ENCODE results near the gene HS3ST5. TPM values are rescaled to one million over a fixed set of nuclear protein-coding genes. Genes with fewer than 3 reads are reported as not detected.

Gene HS3ST5
- polyA plus RNA-seq, 1 donor = 2.4 TPM

- DNase-seq = no peak
- Histone ChIP-seq H3K4me3 (ENCODE audit: low read length) (no peak overlapping the region), H3K4me1 (ENCODE audit: control insufficient read depth, insufficient read depth, low read length) (no peaks in the 10 kb centered on the region), H3K36me3 (ENCODE audit: control insufficient read depth, insufficient read depth, low read length) (no peaks in the 10 kb centered on the region), H3K9me3 (ENCODE audit: control insufficient read depth, low read depth, low read length) (no peaks in the 10 kb centered on the region), H3K27me3 (ENCODE audit: control insufficient read depth, insufficient read depth, low read length) (no peaks in the 10 kb centered on the region), H3K27ac (ENCODE audit: low read length) (no peak overlapping the region)
- 74% methylated on average over 3 of the region's 3 CpGs for WGBS (ENCODE audit: insufficient coverage, low lambda C conversion rate)
These were observed 236.8 kb downstream of the HS3ST5 start for GRCh38 chr6:114106020-114106419.

GRCh38 chr6:114101255-114101654 is 241.6 kb downstream of the HS3ST5 start:
- no peaks in the 10 kb centered on the region for H3K27me3 ChIP-seq (ENCODE audit: control insufficient read depth, insufficient read depth, low read length)
- H3K4me3 ChIP-seq (ENCODE audit: low read length) = no peak overlapping the region
- no peak for DNase-seq
- no peaks in the 10 kb centered on the region for H3K36me3 ChIP-seq (ENCODE audit: control insufficient read depth, insufficient read depth, low read length)
- no CpG with 5 or more reads among the region's 1 CpG for WGBS (ENCODE audit: insufficient coverage, low lambda C conversion rate)
- no peaks in the 10 kb centered on the region for H3K4me1 ChIP-seq (ENCODE audit: control insufficient read depth, insufficient read depth, low read length)
- H3K27ac ChIP-seq (ENCODE audit: low read length) = no peak overlapping the region
- H3K9me3 ChIP-seq (ENCODE audit: control insufficient read depth, low read depth, low read length) = no peaks in the 10 kb centered on the region

- 86% methylated on average over 2 of the region's 10 CpGs for WGBS (ENCODE audit: insufficient coverage, low lambda C conversion rate)
- no peaks in the 10 kb centered on the region for H3K36me3 ChIP-seq (ENCODE audit: control insufficient read depth, insufficient read depth, low read length)
- H3K4me3 ChIP-seq (ENCODE audit: low read length) = no peak overlapping the region
- H3K9me3 ChIP-seq (ENCODE audit: control insufficient read depth, low read depth, low read length) = no peaks in the 10 kb centered on the region
- H3K27ac ChIP-seq (ENCODE audit: low read length) = no peak overlapping the region
- DNase-seq = no peak
- no peaks in the 10 kb centered on the region for H3K27me3 ChIP-seq (ENCODE audit: control insufficient read depth, insufficient read depth, low read length)
- no peaks in the 10 kb centered on the region for H3K4me1 ChIP-seq (ENCODE audit: control insufficient read depth, insufficient read depth, low read length)
These were observed 242.4 kb downstream of the HS3ST5 start for GRCh38 chr6:114100215-114100994.

- Histone ChIP-seq H3K27ac (ENCODE audit: low read length) (no peak overlapping the region), H3K4me3 (ENCODE audit: low read length) (no peak overlapping the region), H3K9me3 (ENCODE audit: control insufficient read depth, low read depth, low read length) (no peaks in the 10 kb centered on the region), H3K36me3 (ENCODE audit: control insufficient read depth, insufficient read depth, low read length) (no peaks in the 10 kb centered on the region), H3K27me3 (ENCODE audit: control insufficient read depth, insufficient read depth, low read length) (no peaks in the 10 kb centered on the region), H3K4me1 (ENCODE audit: control insufficient read depth, insufficient read depth, low read length) (no peaks in the 10 kb centered on the region)
- peak in 1 of 2 donors; percentile 7 for DNase-seq
- no CpG with 5 or more reads among the region's 2 CpGs for WGBS (ENCODE audit: insufficient coverage, low lambda C conversion rate)
These were observed 246.2 kb downstream of the HS3ST5 start for GRCh38 chr6:114096561-114097172.

- DNase-seq = no peak
- no CpG with 5 or more reads among the region's 2 CpGs for WGBS (ENCODE audit: insufficient coverage, low lambda C conversion rate)
- Histone ChIP-seq H3K9me3 (ENCODE audit: control insufficient read depth, low read depth, low read length) (no peaks in the 10 kb centered on the region), H3K27me3 (ENCODE audit: control insufficient read depth, insufficient read depth, low read length) (no peaks in the 10 kb centered on the region), H3K36me3 (ENCODE audit: control insufficient read depth, insufficient read depth, low read length) (no peaks in the 10 kb centered on the region), H3K4me1 (ENCODE audit: control insufficient read depth, insufficient read depth, low read length) (no peaks in the 10 kb centered on the region), H3K4me3 (ENCODE audit: low read length) (no peak overlapping the region), H3K27ac (ENCODE audit: low read length) (no peak overlapping the region)
These were observed 249.9 kb downstream of the HS3ST5 start for GRCh38 chr6:114092943-114093342.

- Histone ChIP-seq H3K4me3 (ENCODE audit: low read length) (no peak overlapping the region), H3K27me3 (ENCODE audit: control insufficient read depth, insufficient read depth, low read length) (no peaks in the 10 kb centered on the region), H3K9me3 (ENCODE audit: control insufficient read depth, low read depth, low read length) (no peaks in the 10 kb centered on the region), H3K36me3 (ENCODE audit: control insufficient read depth, insufficient read depth, low read length) (no peaks in the 10 kb centered on the region), H3K27ac (ENCODE audit: low read length) (no peak overlapping the region), H3K4me1 (ENCODE audit: control insufficient read depth, insufficient read depth, low read length) (no peaks in the 10 kb centered on the region)
- no peak for DNase-seq
- no CpG with 5 or more reads among the region's 4 CpGs for WGBS (ENCODE audit: insufficient coverage, low lambda C conversion rate)
These were observed 252.2 kb downstream of the HS3ST5 start for GRCh38 chr6:114090626-114091025.

GRCh38 chr6:114087496-114087895 is 255.3 kb downstream of the HS3ST5 start:
- H3K4me1 ChIP-seq (ENCODE audit: control insufficient read depth, insufficient read depth, low read length) = no peaks in the 10 kb centered on the region
- H3K27ac ChIP-seq (ENCODE audit: low read length) = no peak overlapping the region
- no peak for DNase-seq
- no peaks in the 10 kb centered on the region for H3K36me3 ChIP-seq (ENCODE audit: control insufficient read depth, insufficient read depth, low read length)
- no peaks in the 10 kb centered on the region for H3K27me3 ChIP-seq (ENCODE audit: control insufficient read depth, insufficient read depth, low read length)
- no peak overlapping the region for H3K4me3 ChIP-seq (ENCODE audit: low read length)
- WGBS (ENCODE audit: insufficient coverage, low lambda C conversion rate) = 100% methylated on average over 1 of the region's 2 CpGs
- H3K9me3 ChIP-seq (ENCODE audit: control insufficient read depth, low read depth, low read length) = no peaks in the 10 kb centered on the region

GRCh38 chr6:114085211-114085610 is 257.6 kb downstream of the HS3ST5 start:
- H3K36me3 ChIP-seq (ENCODE audit: control insufficient read depth, insufficient read depth, low read length) = no peaks in the 10 kb centered on the region
- no peaks in the 10 kb centered on the region for H3K27me3 ChIP-seq (ENCODE audit: control insufficient read depth, insufficient read depth, low read length)
- no peak overlapping the region for H3K4me3 ChIP-seq (ENCODE audit: low read length)
- no peak overlapping the region for H3K27ac ChIP-seq (ENCODE audit: low read length)
- WGBS (ENCODE audit: insufficient coverage, low lambda C conversion rate) = 100% methylated on average over 1 of the region's 2 CpGs
- no peaks in the 10 kb centered on the region for H3K9me3 ChIP-seq (ENCODE audit: control insufficient read depth, low read depth, low read length)
- H3K4me1 ChIP-seq (ENCODE audit: control insufficient read depth, insufficient read depth, low read length) = no peaks in the 10 kb centered on the region
- DNase-seq = no peak

- H3K4me1 ChIP-seq (ENCODE audit: control insufficient read depth, insufficient read depth, low read length) = no peaks in the 10 kb centered on the region
- no peaks in the 10 kb centered on the region for H3K9me3 ChIP-seq (ENCODE audit: control insufficient read depth, low read depth, low read length)
- H3K4me3 ChIP-seq (ENCODE audit: low read length) = no peak overlapping the region
- no peak overlapping the region for H3K27ac ChIP-seq (ENCODE audit: low read length)
- WGBS (ENCODE audit: insufficient coverage, low lambda C conversion rate) = no CpG with 5 or more reads among the region's 16 CpGs
- DNase-seq = no peak
- no peaks in the 10 kb centered on the region for H3K36me3 ChIP-seq (ENCODE audit: control insufficient read depth, insufficient read depth, low read length)
- no peaks in the 10 kb centered on the region for H3K27me3 ChIP-seq (ENCODE audit: control insufficient read depth, insufficient read depth, low read length)
These were observed 258.4 kb downstream of the HS3ST5 start for GRCh38 chr6:114084327-114084890.

GRCh38 chr6:114083251-114083650 is 259.6 kb downstream of the HS3ST5 start:
- Histone ChIP-seq H3K4me1 (ENCODE audit: control insufficient read depth, insufficient read depth, low read length) (no peaks in the 10 kb centered on the region), H3K9me3 (ENCODE audit: control insufficient read depth, low read depth, low read length) (no peaks in the 10 kb centered on the region), H3K36me3 (ENCODE audit: control insufficient read depth, insufficient read depth, low read length) (no peaks in the 10 kb centered on the region), H3K4me3 (ENCODE audit: low read length) (no peak overlapping the region), H3K27me3 (ENCODE audit: control insufficient read depth, insufficient read depth, low read length) (no peaks in the 10 kb centered on the region), H3K27ac (ENCODE audit: low read length) (no peak overlapping the region)
- 76% methylated on average over 2 of the region's 3 CpGs for WGBS (ENCODE audit: insufficient coverage, low lambda C conversion rate)
- no peak for DNase-seq

Data from large intestine (tissue), 3 donors.